GM18520 (cell line): Measurements from ENCODE around the gene TNFRSF8.

Source experiments
- ATAC-seq: cut with Tn5 transposase; IDR thresholded peaks from one replicate; pipeline ENCODE4 v1.9.1; 2021; ENCODE audit not compliant: unreplicated experiment

Gene TNFRSF8

DNA sequence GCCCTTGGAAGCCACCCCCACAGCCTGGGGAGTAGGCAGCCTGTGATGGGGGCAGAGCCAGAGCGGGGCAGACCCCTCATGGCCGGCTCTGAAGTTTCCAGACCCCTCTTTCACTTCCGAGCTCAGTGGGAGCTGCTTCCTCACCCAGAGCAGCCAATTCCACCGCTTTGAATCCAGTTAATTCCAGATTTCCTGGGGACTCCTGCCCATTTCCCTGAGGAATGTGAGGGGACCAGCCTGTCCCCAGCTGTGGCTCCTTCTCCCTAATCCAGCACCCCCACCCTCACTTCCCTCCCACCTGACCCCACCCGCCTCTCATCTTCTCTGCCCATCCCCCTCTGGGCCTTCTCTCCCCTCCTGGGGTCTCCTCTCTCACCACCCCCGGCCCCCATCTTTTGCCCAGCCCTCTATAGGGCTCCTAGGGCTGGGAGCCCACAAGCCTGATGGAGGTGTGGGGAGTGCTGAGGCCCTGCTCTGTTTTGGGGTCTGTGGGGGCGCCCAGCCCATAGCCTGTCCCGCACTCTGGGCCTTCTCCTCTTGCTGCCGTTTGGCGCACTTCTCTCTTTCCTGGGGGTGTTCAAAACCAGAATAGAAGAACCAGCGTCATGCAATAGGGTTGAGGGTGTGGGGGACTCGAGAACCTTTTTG, 77.5 kb downstream of the TNFRSF8 start:
- ATAC-seq: no peak

DNA sequence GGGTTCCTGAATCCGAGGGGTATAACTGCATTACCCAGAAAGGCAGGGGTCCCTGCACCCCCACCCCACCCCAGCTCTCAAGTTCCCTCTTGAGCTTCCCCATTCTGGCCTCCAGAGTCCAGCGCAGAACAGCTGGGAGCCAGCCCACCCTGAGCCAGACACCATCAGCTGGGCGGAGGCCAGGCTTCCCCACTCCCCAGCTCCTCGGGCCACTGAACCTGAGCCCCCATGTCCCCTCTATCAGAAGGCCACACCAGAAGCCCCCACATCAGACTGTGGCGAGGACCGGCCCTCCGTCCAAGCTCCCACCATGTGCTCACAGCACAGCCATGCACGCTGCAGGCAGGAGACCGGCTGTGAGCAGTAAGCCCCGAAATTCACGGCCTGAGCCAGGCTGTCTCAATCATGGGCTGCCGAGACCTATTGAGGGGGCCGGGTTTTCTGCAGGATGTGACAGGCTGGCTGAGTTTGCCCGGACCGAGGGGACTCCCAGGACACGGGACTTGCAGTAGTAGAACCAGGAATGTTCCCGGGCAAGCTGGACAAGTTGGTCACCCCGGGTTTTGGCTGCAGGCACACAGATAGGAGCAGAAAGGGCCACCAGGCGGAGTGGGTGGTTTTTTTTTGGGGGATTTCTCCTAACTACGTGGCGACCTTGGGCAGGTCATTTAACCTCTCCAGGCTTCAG, 78.2 kb downstream of the TNFRSF8 start:
- no peak for ATAC-seq

DNA sequence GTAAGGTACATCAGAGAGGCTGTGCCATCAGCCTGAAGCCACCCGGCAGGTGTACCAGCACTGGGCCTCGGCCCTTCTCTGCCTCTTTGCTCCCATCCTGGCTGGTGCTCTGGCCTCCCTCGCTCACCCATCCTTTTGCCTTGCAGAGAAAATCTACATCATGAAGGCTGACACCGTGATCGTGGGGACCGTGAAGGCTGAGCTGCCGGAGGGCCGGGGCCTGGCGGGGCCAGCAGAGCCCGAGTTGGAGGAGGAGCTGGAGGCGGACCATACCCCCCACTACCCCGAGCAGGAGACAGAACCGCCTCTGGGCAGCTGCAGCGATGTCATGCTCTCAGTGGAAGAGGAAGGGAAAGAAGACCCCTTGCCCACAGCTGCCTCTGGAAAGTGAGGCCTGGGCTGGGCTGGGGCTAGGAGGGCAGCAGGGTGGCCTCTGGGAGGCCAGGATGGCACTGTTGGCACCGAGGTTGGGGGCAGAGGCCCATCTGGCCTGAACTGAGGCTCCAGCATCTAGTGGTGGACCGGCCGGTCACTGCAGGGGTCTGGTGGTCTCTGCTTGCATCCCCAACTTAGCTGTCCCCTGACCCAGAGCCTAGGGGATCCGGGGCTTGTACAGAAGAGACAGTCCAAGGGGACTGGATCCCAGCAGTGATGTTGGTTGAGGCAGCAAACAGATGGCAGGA, 79.2 kb downstream of the TNFRSF8 start:
- no peak for ATAC-seq

DNA sequence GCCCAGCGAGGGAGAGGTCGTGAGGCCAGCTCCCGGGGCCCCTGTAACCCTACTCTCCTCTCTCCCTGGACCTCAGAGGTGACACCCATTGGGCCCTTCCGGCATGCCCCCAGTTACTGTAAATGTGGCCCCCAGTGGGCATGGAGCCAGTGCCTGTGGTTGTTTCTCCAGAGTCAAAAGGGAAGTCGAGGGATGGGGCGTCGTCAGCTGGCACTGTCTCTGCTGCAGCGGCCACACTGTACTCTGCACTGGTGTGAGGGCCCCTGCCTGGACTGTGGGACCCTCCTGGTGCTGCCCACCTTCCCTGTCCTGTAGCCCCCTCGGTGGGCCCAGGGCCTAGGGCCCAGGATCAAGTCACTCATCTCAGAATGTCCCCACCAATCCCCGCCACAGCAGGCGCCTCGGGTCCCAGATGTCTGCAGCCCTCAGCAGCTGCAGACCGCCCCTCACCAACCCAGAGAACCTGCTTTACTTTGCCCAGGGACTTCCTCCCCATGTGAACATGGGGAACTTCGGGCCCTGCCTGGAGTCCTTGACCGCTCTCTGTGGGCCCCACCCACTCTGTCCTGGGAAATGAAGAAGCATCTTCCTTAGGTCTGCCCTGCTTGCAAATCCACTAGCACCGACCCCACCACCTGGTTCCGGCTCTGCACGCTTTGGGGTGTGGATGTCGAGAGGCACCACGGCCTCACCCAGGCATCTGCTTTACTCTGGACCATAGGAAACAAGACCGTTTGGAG, 80.0 kb downstream of the TNFRSF8 start:
- no peak for ATAC-seq

DNA sequence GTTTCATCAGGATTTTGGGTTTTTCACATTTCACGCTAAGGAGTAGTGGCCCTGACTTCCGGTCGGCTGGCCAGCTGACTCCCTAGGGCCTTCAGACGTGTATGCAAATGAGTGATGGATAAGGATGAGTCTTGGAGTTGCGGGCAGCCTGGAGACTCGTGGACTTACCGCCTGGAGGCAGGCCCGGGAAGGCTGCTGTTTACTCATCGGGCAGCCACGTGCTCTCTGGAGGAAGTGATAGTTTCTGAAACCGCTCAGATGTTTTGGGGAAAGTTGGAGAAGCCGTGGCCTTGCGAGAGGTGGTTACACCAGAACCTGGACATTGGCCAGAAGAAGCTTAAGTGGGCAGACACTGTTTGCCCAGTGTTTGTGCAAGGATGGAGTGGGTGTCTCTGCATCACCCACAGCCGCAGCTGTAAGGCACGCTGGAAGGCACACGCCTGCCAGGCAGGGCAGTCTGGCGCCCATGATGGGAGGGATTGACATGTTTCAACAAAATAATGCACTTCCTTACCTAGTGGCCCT, 80.6 kb downstream of the TNFRSF8 start:
- no peak for ATAC-seq

DNA sequence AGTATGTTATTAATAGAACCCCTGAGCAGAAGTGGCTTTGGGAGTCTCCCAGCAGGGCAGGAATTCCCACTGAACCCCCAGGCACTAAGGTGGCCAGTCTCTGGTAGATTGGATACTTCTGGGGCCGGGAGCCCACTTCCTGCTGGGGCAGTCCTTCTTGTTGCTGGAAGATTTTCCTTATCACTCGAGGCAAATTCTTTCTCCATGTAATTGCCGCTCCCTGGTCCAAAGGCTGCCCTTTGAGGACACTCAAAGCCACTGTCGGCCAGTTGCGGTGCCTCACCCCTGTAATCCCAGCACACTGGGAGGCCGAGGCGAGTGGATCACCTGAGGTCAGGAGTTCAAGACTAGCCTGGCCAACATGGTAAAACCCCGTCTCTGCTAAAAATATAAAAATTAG, 81.1 kb downstream of the TNFRSF8 start:
- no peak for ATAC-seq

DNA sequence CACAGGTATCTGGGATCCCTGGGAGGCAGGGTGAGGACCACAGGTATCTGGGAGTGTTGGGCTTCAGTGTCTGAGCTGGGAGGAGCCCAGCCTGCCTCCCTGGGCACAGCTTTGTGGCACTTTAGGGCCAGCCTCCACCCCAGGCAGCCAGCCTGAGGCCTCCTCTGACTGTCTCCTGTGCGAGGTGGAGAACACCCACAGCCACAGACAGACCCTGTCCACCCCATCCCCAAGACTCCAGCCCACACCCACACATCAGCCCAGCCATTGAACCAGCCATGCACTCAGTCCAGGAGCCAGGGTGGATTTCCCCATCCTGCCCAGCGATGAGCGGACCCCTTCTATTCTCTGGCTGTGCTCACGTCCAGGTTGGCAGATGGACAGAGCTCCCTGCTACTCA, 81.9 kb downstream of the TNFRSF8 start:
- no peak for ATAC-seq

DNA sequence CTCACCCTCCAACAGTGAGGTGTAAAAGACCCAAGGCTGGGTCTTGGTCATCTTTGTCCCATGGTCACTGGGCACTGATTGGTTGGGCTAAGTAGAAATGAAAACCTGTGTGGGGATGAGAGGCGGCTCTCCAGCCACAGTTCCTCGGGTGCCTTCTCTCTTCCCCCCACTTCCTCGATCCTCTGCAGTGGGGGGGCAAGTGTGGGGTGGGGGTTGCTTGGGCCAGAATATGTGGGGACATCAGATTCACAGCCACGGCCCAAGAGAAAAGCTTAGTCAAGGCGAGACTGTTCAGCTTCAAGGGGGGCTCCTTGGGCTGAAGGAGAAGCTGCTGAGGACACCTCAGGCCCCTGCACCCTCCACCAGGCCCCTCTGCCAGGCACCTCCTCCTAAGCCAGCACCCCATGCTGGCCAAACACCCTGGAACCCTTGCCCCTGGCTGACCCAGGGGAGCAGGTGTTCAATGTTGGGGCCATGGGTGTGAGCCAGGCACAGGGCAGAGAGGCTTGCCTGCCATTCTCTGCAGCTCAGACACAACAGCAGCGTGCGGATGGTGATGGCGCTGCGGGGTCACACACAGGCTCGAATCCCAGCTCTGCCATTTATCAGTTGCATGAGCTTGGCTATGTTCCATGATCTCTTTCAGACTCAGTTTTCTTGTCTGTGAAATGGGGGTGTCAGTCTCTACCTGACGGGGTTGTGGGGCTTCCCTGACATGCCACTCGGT, 82.7 kb downstream of the TNFRSF8 start:
- ATAC-seq: no peak

DNA sequence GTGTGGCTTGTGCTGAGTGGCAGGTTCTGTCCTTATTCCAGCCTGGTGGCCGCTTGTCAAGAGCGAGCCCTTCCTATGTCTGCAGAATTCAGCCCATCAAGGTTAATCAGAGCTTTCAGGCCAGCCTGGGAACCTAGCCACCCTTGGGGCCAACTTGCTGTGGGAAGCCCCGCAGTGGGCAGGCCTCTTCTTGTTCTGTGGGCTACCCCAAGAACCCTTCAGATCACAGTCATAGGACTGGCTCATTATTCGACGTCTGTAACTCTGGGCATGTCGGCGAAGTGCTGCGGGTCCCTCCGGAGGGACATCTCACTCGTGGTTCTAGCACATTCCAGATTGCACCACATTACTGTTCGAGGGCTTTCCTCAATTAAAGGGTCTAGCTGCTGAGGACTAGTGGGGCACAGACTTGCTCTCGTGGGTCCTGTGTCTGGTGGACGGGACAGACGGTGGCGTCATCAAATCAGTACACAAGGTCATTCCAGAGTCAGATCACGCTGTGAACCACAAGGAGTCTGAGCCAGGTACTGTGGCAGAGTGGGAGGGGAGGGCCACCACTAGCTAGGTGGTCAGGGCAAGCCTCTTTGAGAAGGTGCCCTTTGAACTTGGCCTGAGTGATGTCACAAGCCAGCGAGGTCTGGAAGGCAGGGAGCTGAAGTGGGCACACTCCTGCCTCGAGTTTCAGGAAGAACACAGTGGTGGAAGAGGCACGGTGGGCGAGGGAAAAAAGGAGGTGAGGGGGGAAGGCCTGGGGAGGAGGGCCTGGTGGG, 83.4 kb downstream of the TNFRSF8 start:
- no peak for ATAC-seq

DNA sequence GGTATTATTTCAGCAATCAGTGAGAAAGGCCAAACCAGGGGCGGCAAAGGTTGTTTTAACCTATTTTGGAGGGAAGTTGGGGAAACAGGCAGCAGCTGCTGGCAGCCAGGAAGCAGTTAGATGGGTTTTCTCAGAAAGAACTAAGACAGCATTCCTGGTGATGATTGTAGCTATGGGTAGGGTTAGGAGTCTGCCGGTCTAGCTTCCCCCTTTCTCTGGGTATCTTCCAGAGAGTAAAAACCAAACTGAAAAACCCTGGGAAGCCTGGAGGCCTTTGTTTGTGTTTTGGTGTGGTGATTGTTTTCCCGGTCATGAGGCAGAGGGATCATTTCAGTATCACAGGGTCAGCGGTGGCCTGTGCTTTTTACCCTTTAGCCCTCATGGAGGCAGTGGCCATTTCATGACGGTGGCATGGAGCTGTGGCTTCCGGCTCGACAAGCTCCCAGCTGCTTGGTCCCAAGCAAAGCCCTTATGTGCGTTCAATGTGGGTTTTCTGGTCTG, 84.1 kb downstream of the TNFRSF8 start:
- no peak for ATAC-seq

DNA sequence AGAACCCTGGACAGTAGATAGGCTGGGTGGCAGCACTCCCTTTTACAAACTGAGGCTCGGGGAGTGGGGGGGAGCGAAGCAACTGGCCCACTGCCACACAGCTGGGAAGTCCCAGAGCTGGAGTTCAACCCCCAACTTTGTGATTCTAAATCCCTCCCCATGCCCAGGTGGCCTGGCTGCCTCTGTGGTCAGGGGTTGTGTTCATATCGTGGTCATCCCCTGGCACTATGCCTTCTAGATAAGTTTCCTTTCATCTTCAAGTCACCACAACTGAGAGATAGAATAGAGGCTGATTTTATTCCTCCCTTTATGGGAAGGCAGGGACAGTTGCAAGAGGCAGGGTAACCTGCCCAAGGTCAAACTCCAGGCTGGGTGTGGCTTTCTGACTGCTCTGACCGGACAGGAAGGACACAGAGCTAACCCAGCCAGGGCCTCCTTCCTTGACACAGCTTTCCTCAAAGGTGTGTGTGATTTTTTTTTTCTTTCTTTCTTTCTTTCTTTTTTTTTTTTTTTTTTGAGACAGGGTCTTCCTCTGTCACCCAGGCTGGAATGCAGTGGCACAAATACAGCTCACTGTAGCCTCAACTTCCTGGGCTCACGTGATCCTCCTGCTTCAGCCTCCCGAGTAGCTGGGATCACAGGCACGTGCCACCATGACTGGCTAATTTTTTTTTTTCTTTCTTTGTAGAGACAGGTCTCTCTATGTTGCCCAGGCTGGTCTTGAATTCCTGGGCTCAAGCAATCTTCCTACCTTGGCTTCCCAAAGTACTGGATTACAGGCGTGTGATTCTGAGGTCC, 85.3 kb downstream of the TNFRSF8 start:
- no peak for ATAC-seq

DNA sequence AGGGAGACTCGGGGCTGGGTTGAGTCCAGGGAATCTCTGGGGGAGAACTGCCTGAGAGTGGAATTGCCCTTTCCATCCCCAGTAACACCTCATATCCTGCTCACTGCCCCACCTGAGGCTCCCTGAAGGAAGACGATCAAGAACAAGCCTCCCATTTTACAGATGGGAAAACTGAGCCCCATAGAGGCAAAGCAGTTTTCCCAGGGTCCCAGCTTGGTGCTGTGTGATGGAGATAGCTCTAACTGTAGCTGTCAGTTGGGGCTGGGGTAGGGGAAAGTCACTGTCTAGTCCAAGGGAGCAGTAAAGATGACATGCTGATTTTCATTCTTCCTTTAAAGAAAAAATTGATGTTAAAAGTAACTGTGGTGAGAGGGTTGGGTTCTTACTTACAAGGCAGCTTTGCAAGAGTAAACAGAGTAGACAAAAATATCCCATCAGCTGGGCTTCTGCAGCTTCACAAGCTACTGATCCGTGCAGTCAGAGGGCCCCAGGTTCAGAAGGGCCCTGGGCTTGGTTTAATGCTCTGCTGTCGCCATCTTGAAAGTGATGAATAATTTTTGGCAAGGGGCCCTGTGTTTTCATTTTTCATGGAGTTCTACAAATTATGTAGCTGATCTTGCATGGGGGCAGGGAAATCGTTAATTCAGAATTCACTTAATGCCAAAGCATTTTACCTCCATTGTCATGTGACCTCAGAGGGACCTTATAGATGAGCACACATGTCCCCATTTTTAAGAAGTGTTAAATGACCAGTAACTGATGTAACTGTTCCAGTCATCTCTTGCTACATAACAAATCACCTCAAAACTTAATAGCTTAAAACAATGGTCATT, 86.1 kb downstream of the TNFRSF8 start:
- ATAC-seq: no peak

DNA sequence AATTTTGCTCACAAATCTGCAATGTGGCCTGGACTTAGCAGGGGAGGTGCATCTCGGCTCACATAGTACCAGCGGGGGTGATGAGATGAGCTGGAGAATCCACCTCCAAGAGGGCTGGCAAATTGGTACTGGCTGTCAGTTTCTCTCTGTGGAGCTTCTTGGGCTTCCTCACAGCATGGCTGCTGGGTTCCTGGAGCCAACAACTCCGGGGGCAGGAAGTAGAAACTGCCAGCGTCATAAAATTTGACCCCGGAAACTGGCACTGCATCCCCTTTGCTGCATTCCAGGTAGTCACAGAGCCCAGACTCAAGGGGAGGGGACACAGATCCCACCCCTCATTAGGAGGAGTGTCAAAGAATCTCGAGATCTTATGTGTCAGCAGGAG, 86.7 kb downstream of the TNFRSF8 start:
- no peak for ATAC-seq

DNA sequence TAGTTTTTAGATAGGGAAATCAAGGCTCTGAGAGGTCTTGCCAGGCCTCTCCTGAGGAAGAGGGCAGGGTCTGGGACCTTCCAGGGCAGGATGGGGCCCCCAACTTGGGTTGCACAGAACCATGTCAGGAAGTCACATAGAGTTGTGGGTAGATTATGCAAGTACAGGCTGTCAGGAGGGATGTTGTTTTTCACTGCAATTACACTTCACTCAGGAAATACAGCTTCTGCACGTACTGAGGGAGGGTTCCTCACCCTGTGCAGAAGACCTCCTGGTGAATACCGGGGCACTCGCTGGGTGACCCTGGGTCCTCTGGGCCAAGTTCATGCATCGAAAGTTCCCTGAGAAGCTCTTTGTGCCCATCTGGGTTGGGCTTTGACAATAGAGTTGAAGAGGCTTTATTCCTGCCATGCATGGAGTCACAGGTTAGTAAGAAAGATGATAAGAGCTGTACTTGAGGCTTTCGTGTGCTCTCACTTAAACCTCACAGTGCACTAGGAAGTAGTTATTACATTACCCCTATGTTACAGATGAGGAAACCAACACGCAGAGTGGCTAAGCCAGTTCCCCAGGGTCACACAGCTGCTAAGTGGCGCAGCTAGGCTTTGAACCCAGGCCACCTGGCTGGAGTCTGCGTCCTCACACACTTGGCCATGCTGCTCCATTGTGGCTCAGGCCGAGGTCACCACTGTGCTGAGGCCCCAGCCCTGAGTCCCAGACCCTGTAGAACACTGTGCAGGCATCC, 87.5 kb downstream of the TNFRSF8 start:
- no peak for ATAC-seq

DNA sequence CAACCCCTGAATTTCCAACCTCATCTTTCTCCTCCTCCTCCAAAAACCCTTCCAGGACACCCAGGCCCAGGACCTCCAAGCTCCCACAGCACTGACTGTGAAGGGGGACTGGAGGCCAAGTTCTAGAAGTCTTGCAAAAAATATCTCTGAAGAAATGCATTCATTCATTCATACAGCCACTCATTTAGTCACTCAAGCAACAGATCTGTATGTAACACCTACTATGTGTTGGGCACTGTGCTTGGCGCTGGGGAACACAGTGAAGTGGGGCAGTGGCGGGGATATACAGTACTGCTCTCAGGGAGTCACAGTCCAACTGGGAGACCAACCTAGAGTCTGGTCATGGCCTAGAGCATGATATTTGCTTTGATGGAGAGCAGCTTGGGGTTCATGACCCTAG, 88.4 kb downstream of the TNFRSF8 start:
- no peak for ATAC-seq

DNA sequence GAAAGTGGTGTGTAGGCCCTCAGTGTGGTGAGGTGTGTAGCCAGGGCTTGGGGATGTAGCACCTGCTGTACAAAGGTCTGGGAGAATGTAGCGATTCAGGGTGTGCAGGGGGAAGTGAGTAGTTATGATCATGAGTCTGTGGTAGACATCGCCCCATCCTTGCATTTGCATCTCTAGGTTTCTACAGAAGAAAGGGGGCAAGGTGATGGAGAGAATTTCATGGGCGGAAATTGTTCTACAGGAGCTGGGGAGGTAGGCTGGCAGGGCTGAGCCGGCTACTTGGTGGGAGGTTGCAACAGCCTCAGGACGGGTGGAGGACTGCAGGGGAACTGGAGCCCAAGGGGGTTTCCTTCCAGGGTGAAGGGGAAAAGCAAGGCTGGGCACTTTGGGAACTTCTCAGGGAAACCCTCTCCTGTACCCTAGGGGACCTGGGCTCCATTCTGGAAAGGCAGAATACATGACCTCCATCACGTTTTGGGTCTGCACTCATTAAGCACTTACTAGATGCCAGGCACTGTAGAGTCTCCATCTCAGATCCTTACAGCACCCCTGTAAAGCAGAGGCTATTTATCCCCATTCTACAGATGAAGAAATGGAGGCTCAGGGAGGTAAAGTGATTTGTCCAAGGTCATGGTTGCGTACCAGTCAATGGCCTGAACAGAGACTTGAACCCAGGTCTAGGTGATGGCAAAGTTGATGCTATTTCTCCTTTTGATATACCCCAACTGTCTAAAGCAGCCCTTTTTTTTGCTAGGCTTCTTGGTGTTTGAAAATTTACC, 89.2 kb downstream of the TNFRSF8 start:
- peak; percentile 41 for ATAC-seq
